K562 (cell line): ENCODE measurements around the gene PFKP. TPM values are rescaled to one million over a fixed set of nuclear protein-coding genes. Genes with fewer than 3 reads are reported as not detected.

ENCODE experiments used
- ATAC-seq: fragments of 200-7000 bp; cut with Tn5 transposase; 3 replicates; pipeline ENCODE4 v1.9.1; 2020; ENCODE audit warnings: moderate library complexity
- BruUV-seq: library from RNA; stranded (reverse); fragments of 400-500 nt; replicated peaks from 2 replicates; lab custom pipeline; 2021; lab: Mats Ljungman, UMichigan
- CTCF ChIA-PET: fragments of 300-600 bp; formaldehyde crosslinking; extraction: SDS; loops from one replicate; lab custom pipeline; 2021; ENCODE audit warnings: low intra/inter-chr PET ratio; lab: Yijun Ruan, JAX
- POLR2A ChIA-PET: fragments of 300-600, 350-650 bp; sonication (Branson Sonifier 250); formaldehyde crosslinking; extraction: SDS; loops from one replicate; lab custom pipeline; 2021; ENCODE audit warnings: antibody characterized with exemption, inconsistent platforms; lab: Yijun Ruan, JAX
- DNase-seq, 4 experiments: peaks; one replicate each; pipeline versions ENCODE4 v3.0.0 to v3.0.0-alpha.2; 2011 to 2018; ENCODE audit warnings: low spot score in 3 of 4, mixed read lengths in 3 of 4; ENCODE audit errors: extremely low read depth in 1 of 4
- FAIRE-seq: peaks from 2 replicates; lab custom pipeline; 2011; peaks lifted over from hg19 to GRCh38; lab: Jason Lieb, UNC
- H2AFZ ChIP-seq: 2 replicates; pipeline ENCODE4 v1.6.0; 2011; ENCODE audit warnings: low read depth, low read length, control low read depth, inconsistent platforms
- H3K27ac ChIP-seq: fragments of 200-600 bp; 3 replicates; pipeline ENCODE4 v1.8.0; 2011; ENCODE audit warnings: low read depth, mild to moderate bottlenecking, control low read depth, inconsistent platforms, low read length, moderate library complexity, mixed read lengths; ENCODE audit errors: extremely low read depth
- H3K27me3 ChIP-seq, 2 experiments: fragments of 300-600 bp in 1 of 2; 2 replicates in 1 of 2; 3 replicates in 1 of 2; pipeline versions ENCODE4 v1.6.0 to v1.8.0; 2011; ENCODE audit warnings: inconsistent platforms in 2 of 2, low read length in 2 of 2, mild to moderate bottlenecking in 1 of 2, mixed read lengths in 1 of 2, moderate library complexity in 1 of 2; ENCODE audit not compliant: control insufficient read depth in 2 of 2, insufficient read depth in 2 of 2
- H3K36me3 ChIP-seq: fragments of 300-600 bp; 3 replicates; pipeline ENCODE4 v1.8.0; 2011; ENCODE audit warnings: mild to moderate bottlenecking, low read length, inconsistent platforms; ENCODE audit not compliant: control insufficient read depth, insufficient read depth
- H3K4me1 ChIP-seq, 2 experiments: fragments of 200-600 bp in 1 of 2; replicated peaks in 1 of 2; 2 replicates in 1 of 2; 3 replicates in 1 of 2; pipeline versions ENCODE4 v1.5.1 to v1.8.0; 2011; ENCODE audit warnings: inconsistent platforms in 2 of 2, low read length in 2 of 2, mild to moderate bottlenecking in 1 of 2, mixed read lengths in 1 of 2, moderate library complexity in 1 of 2; ENCODE audit not compliant: control insufficient read depth in 2 of 2, insufficient read depth in 2 of 2
- H3K4me2 ChIP-seq: 2 replicates; pipeline ENCODE4 v1.6.1; 2011; ENCODE audit warnings: low read length, control low read depth, inconsistent platforms, mixed read lengths; ENCODE audit not compliant: insufficient read depth
- H3K4me3 ChIP-seq: fragments of 200-600 bp; sonication (generic), shearing (Covaris generic); 2 replicates; pipeline ENCODE4 v1.5.1; 2016; ENCODE audit warnings: control low read depth, inconsistent platforms
- H3K79me2 ChIP-seq: fragments of 200-600 bp; 3 replicates; pipeline ENCODE4 v1.8.0; 2011; ENCODE audit warnings: low read length, inconsistent platforms; ENCODE audit not compliant: control insufficient read depth, insufficient read depth
- H3K9ac ChIP-seq, 2 experiments: 2 replicates each; pipeline versions ENCODE4 v1.6.0 to v1.6.1; 2011; ENCODE audit warnings: low read depth in 2 of 2, low read length in 2 of 2, control low read depth in 1 of 2, inconsistent platforms in 1 of 2, mild to moderate bottlenecking in 1 of 2, mixed read lengths in 1 of 2; ENCODE audit not compliant: insufficient read depth in 1 of 2
- H3K9me1 ChIP-seq: one replicate; pipeline ENCODE4 v1.6.0; 2011; ENCODE audit warnings: inconsistent platforms, mild to moderate bottlenecking, low read length, moderate library complexity; ENCODE audit not compliant: control insufficient read depth, insufficient read depth
- H3K9me3 ChIP-seq: replicated peaks from 2 replicates; pipeline ENCODE4 v1.5.1; 2011; ENCODE audit warnings: low read depth, low read length, inconsistent platforms; ENCODE audit not compliant: control insufficient read depth, insufficient read depth
- H4K20me1 ChIP-seq: replicated peaks from 2 replicates; pipeline ENCODE4 v1.6.1; 2011; ENCODE audit warnings: low read length, inconsistent platforms, mixed read lengths; ENCODE audit not compliant: control insufficient read depth, insufficient read depth
- AFF1 ChIP-seq, 2 experiments: fragments of 450-650 bp; IDR thresholded peaks; 2 replicates each; pipeline ENCODE4 v1.6.1; 2018; ENCODE audit warnings: mild to moderate bottlenecking in 2 of 2, low read depth in 1 of 2; ENCODE audit not compliant: partially characterized antibody in 2 of 2
- AFF4 ChIP-seq: sonication (generic); formaldehyde crosslinking; IDR thresholded peaks from 2 replicates; pipeline ENCODE4 v1.8.0; 2023; ENCODE audit warnings: mild to moderate bottlenecking, missing genetic modification reagents
- BRCA1 ChIP-seq, 2 experiments: fragments of 450-650 bp in 1 of 2; sonication (generic) in 1 of 2; formaldehyde crosslinking in 1 of 2; IDR thresholded peaks; 2 replicates each; pipeline versions ENCODE4 v1.5.0 to v1.6.1; 2017 to 2020; ENCODE audit warnings: mild to moderate bottlenecking in 1 of 2, missing genetic modification reagents in 1 of 2
- CBFB ChIP-seq: sonication (generic); formaldehyde crosslinking; IDR thresholded peaks from 2 replicates; pipeline ENCODE4 v1.4.0; 2020; ENCODE audit warnings: mild to moderate bottlenecking, missing genetic modification reagents
- CBX1 ChIP-seq: sonication (generic); IDR thresholded peaks from 2 replicates; pipeline ENCODE4 v1.6.1; 2016; ENCODE audit warnings: antibody characterized with exemption, low read depth, mild to moderate bottlenecking
- DDX20 ChIP-seq: fragments of 450-650 bp; IDR thresholded peaks from 2 replicates; pipeline ENCODE4 v1.6.1; 2016; ENCODE audit warnings: missing genetic modification characterization, low read depth, mild to moderate bottlenecking, missing compliant biosample characterization, moderate library complexity
- DMBX1 ChIP-seq: fragments of 250-450 bp; sonication (Bioruptor Pico); IDR thresholded peaks from 2 replicates; pipeline ENCODE4 v1.8.0; 2022; ENCODE audit warnings: inconsistent platforms, mild to moderate bottlenecking, moderate library complexity, borderline replicate concordance
- E2F3 ChIP-seq: fragments of 250-450 bp; sonication (Bioruptor Pico); IDR thresholded peaks from 2 replicates; pipeline ENCODE4 v1.4.0; 2020; ENCODE audit warnings: mild to moderate bottlenecking
- GATAD2A ChIP-seq: fragments of 450-650 bp; IDR thresholded peaks from 2 replicates; pipeline ENCODE4 v1.6.1; 2017
- JUNB ChIP-seq: fragments of 450-650 bp; formaldehyde crosslinking; conservative IDR thresholded peaks from 2 replicates; pipeline ENCODE4 v1.4.0; 2020; ENCODE audit warnings: mild to moderate bottlenecking
- NR0B1 ChIP-seq: fragments of 450-650 bp; IDR thresholded peaks from one replicate; pipeline ENCODE4 v1.6.1; 2018; ENCODE audit warnings: mild to moderate bottlenecking, moderate library complexity; ENCODE audit not compliant: partially characterized antibody
- PCBP1 ChIP-seq: fragments of 200-400 bp; formaldehyde crosslinking; IDR thresholded peaks from 2 replicates; pipeline ENCODE4 v1.6.1; 2018; ENCODE audit warnings: mild to moderate bottlenecking, low read depth, low read length; ENCODE audit not compliant: poor library complexity, severe bottlenecking
- TEAD2 ChIP-seq: fragments of 450-650 bp; IDR thresholded peaks from 2 replicates; pipeline ENCODE4 v1.6.1; 2016; ENCODE audit warnings: missing genetic modification characterization, control low read depth, missing compliant biosample characterization
- ZSCAN29 ChIP-seq: fragments of 450-650 bp; IDR thresholded peaks from 2 replicates; pipeline ENCODE4 v1.6.1; 2017
- WGBS: fragments of 100-300 bp; shearing (Covaris generic); methylation state at CpG from one replicate; pipeline ENCODE4 v1.1.6; 2016; ENCODE audit warnings: low coverage, mixed read lengths; ENCODE audit not compliant: insufficient coverage; ENCODE audit errors: missing lambda C conversion rate; 5-methylcytosine and 5-hydroxymethylcytosine counted together
- in situ Hi-C: fragments of 300-500 bp; cut with MboI; formaldehyde crosslinking; loops from 4 replicates; pipeline ENCODE4 v1.15.0; 2018; ENCODE audit warnings: inconsistent platforms, mixed read lengths
- intact Hi-C: fragments of 100-400 bp; cut with micrococcal nuclease; formaldehyde crosslinking; loops from 2 replicates; pipeline ENCODE4 v1.14.2; 2022
- polyA plus RNA-seq, 8 experiments: library from polyadenylated mRNA; depleted of rRNA in 4 of 8; stranded (reverse) in 5 of 8; unstranded in 3 of 8; fragments of >200 nt; fragmentation: Nextera tagmentation in 2 of 8; fragmentation: Illumina TruSeq in 1 of 8; extraction: Ambion mirVana in 2 of 8; extraction: Trizol in 1 of 8; gene quantifications; 2 replicates each; pipeline versions ENCODE4 v1.2.1 to v1.2.3, GENCODE V29; 2011 to 2014; ENCODE audit warnings: inconsistent platforms in 1 of 8, missing spikeins in 1 of 8
- total RNA-seq, 7 experiments: library from RNA; depleted of rRNA in 6 of 7; stranded (reverse); fragments of >200 nt in 6 of 7; fragmentation: Illumina TruSeq in 2 of 7; extraction: Trizol in 2 of 7; gene quantifications; 2 replicates each; pipeline versions ENCODE4 v1.2.1 to v1.2.3, GENCODE V29; 2011 to 2021; ENCODE audit warnings: low replicate concordance in 1 of 7

The PFKP gene
- total and polyA plus RNA-seq, 9 of the 15 experiments (the other 6 are each of a cell fraction or from before 2014, with no cell fraction given), result 23.5 to 116 (median 62.1) TPM

GRCh38 chr10:3082290-3082689 is 14.9 kb downstream of the PFKP start:
- H3K9me1 ChIP-seq, result no peaks in the 10 kb centered on the region
- H3K9ac ChIP-seq, result no peak overlapping the region
- WGBS, result 92% methylated on average over 14 of the region's 15 CpGs
- FAIRE-seq, result no peak
- peaks cover 9% of the 10 kb centered on the region; the same call in 1 of the 2 replicates for H4K20me1 ChIP-seq
- no peak overlapping the region for H3K4me3 ChIP-seq
- DNase-seq, result no peak
- POLR2A ChIA-PET, result no interaction called here
- intact Hi-C loops (no loop called here), in situ Hi-C loops (no loop called here)
- H3K4me2 ChIP-seq, result no peak overlapping the region
- H3K36me3 ChIP-seq, result peaks cover 73% of the 10 kb centered on the region; the same call in 2 of the 3 replicates
- CTCF ChIA-PET, result no interaction called here
- no peaks in the 10 kb centered on the region for H3K27me3 ChIP-seq
- no peak overlapping the region; the same call in 2 of the 3 replicates for H3K27ac ChIP-seq
- no peaks in the 10 kb centered on the region for H3K9me3 ChIP-seq
- H3K79me2 ChIP-seq, result peaks cover 74% of the 10 kb centered on the region
- H3K4me1 ChIP-seq, result peaks cover 2 to 8% of the 10 kb centered on the region in 2 experiments; a peak in 4 of 5 replicates
- BruUV-seq, result no TSS peak
- ATAC-seq, result no peak
- no peak overlapping the region for H2AFZ ChIP-seq
- TF ChIP-seq CBFB (CRISPR knock-in tag), result no peak
- TF ChIP-seq DDX20 (tag), result no peak
- no peak for TF ChIP-seq GATAD2A
- no peak for TF ChIP-seq ZSCAN29
- TF ChIP-seq DMBX1, result no peak
- TF ChIP-seq JUNB (CRISPR knock-in tag), result no peak
- TF ChIP-seq NR0B1, result no peak
- TF ChIP-seq E2F3 (CRISPR knock-in tag), result no peak
- TF ChIP-seq BRCA1 (IDR thresholded peaks at IDR 0.05), result no peak
- no peak for TF ChIP-seq BRCA1 (CRISPR knock-in tag; IDR thresholded peaks at IDR 0.05)
- TF ChIP-seq AFF1 (IDR thresholded peaks at IDR 0.05; ENCODE audit: low read depth in 1 of 2, partially characterized antibody in 2 of 2), result no peak
- no peak for TF ChIP-seq AFF4 (CRISPR knock-in tag)
- no peak for TF ChIP-seq TEAD2 (tag)
- no peak for TF ChIP-seq PCBP1
- TF ChIP-seq CBX1, result no peak
